NK-92 (cell line): Measurements from ENCODE around the gene CFAP97.
"Not testable (repeated sequence)": the region's sequence is repeated elsewhere in the genome, so short reads cannot be mapped to it uniquely, and the experiment has no call there.

ENCODE experiments used
- DNase-seq: peaks from one replicate; lab custom pipeline; 2025; ENCODE audit not compliant: unreplicated experiment; lab: John Stamatoyannopoulos, UW

The CFAP97 gene

GRCh38 chr4:185142912-185143600 is 60.7 kb downstream of the CFAP97 start, which contains the start of gene SLC25A4:
Gene SLC25A4 (plus strand): TSS chr4:185143266. CDS start chr4:185143373, 107 bp downstream.
- peak; percentile 7 for DNase-seq

- DNase-seq: no peak
Measured at GRCh38 chr4:185142564-185142911, 61.3 kb downstream of the CFAP97 start.

- DNase-seq: no peak
Measured at GRCh38 chr4:185141777-185142176, 62.0 kb downstream of the CFAP97 start.

- DNase-seq: no peak
Measured at GRCh38 chr4:185139736-185140135, 64.1 kb downstream of the CFAP97 start.

DNA sequence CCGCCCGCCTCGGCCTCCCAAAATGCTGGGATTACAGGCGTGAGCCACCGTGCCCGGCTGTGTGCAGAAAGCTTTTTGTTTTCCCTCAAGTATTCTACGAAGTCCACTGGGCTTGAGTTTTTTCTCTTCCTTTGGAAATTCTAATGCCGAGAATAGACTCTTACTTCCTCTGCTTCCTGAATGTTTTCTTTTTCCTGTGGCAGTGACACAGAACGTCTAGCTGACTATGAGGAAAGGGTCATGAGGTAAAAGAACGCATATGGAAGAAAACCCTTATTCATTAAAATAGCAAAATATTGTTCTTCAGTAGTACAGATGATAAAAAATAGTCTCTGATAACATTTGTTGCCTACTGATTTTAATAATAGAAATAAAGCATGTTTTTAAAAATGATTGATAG is 65.6 kb downstream of the CFAP97 start:
- DNase-seq: no peak

GRCh38 chr4:185137233-185137925 is 66.4 kb downstream of the CFAP97 start:
- no peak for DNase-seq

DNA sequence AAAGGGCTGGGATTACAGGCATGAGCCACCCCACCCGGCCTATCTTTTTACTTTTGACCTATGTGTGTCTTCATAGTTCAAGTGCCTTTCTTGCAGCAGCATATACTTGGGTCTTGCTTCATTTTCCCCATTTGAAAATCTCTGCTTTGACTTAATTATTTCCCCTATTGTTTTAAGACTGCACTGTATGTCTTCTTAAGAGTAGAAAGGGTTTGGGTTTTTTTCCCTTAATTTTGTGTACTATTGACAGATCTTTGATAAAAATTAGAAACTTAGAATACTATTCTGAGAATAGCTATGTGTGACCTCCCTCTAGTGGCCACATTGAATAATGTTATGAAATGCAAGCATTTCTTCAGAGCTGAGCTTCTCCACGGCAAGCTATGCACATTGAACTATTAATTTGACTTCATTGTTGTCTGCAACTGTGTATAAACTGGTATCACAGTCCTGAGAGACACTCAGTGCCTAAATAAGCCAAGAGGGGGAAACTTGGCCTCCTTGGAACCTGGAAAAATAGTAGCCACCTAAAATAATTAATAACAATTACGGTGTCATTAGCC is 69.4 kb downstream of the CFAP97 start:
- DNase-seq: no peak

DNA sequence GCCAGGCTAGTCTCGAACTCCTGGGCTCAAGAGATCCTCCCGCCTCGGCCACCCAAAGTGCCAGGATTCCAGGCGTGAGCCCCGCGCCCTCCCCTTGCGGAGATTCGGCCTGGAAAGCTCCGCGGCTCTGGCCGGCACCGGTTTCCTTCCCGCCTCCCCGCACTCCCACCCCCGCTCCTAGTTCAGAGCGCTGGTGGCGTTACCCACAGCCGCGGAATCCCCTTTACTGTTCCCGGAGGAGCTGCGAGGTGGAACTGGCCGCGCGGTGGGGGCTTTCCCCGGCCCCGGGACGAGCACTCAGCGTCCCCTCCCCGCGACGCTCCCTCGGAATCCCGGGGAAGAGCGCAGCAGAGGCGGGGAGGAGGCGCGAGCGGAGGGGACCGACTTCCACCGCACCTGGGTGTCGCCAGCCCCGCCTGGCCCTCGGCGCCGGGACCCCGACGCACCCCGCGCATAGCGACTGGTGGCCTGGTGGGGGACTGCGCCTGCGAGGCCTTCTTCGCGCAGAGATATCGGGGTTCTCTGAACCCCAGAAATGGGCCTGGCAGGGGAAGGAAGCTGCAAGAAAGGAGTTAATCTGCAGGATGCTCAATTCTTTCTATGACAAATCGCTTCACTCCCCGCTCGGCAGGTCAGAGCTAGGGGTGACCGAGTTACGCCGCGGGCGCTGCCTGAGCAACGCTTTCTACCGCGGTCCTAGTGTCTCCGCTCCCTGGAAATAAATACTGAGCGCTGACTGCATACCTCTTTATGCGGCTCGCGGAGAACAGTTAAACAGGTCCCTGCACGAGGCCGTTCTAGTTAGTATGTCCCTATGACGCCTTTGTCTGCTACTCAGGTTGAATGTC is 75.3 kb downstream of the CFAP97 start:
- DNase-seq: no peak

GRCh38 chr4:185127021-185127925 is 76.5 kb downstream of the CFAP97 start:
- no peak for DNase-seq

DNA sequence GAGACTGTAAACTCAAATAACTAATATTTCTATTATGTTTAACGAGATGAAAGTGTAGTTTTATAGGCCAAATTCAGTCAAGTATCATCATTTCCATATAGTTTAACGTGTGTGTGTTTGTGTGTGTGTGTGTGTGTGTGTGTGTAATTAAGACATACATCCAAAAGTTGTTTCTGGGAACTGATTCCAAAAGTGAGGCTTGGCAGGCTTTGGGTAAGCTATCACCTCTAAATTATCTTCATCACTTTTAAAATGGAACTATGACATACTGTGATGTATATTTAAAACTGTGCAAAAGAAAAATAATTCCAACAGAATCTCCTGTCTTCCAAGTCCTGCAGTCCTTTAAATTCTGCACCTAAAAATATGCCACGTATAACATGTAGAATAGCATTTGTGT is 79.8 kb downstream of the CFAP97 start:
- DNase-seq: no peak

GRCh38 chr4:185122681-185123345 is 81.0 kb downstream of the CFAP97 start:
- DNase-seq: no peak

DNA sequence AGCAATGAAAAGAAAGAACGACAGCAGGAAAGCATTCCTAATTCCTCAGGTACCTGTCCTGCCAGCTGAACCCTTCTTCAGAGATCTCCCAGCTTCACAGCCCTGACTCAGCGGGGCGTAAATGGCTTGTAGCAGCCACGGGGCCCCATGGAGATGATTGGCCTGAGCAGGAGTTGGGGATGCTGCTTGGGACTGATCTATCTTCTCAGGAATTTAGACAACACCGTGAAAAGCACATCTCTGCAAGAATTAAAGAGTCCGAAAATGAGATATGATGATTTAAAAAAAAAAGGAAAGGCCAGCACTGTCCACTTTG is 83.2 kb downstream of the CFAP97 start:
- DNase-seq: no peak

GRCh38 chr4:185119927-185120630 is 83.7 kb downstream of the CFAP97 start:
- DNase-seq: no peak

GRCh38 chr4:185119467-185119866 is 84.3 kb downstream of the CFAP97 start:
- DNase-seq: not testable (repeated sequence)

DNA sequence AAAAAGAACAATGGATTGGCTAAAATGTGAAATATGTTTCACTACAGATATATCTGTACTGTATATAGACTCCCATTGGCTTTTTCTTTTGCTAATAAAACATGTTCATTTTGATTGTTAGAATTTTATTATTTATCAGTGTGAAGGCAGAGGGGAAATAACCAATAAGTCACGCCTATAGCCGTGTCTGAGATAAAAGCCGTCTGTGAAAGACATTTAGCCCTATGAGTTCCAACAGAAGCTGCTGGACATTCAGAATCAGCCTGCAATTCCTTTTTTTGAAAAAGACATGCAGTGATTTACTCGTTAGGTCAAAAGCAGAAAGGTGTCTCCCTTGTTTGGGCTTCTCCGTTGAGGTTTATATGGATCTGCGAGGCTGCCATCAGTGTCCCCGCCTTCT is 84.9 kb downstream of the CFAP97 start:
- DNase-seq: no peak

DNA sequence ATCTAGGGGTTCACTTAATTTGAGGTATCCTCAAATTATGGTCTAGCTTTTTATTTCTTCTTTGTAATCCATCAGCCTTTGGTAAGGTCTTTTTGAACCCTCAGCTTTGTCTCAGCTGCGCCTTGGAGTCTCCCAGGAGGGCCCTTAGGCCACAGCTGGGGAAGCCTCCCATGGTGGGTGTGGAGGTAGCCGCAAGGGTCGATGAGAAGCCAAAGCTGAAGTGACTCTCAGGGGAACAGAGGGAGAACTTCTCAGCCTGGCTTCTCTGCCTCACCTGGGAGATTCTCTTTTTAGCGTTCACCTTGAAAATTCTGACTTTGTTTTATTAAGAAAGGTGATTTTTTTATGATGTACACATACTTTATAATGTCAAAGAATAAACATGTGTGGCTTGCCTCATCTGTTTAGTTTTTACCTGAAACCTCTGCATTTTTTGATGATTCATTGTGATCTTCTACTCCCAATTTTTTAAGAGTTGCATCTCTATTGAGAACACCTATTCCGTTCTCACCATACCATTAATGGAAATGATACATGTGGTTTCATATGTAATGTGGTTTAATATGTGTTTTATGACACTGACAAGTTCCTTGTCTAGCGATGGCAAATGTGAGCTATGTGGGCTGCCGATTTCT is 86.4 kb downstream of the CFAP97 start:
- no peak for DNase-seq

GRCh38 chr4:185115827-185116232 is 88.0 kb downstream of the CFAP97 start:
- no peak for DNase-seq

- no peak for DNase-seq
Measured at GRCh38 chr4:185113340-185113739, 90.5 kb downstream of the CFAP97 start.

DNA sequence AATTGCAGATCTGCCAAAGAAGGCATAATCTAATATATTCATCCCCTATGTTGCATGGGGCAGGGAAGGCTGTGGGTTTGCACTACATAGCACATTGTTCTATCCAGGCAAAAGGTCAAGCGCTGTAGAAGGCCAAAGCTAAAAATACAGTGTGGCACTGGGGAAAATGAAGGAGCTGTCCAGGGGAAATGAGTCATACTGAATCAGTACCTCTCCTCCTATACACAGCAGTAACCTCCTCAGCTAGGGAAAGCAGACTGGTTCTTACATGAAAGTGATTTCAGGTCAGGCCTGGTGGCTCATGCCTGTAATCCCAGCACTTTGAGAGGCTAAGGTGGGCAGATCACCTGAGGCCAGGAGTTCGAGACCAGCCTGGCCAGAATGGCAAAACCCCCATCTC is 91.7 kb downstream of the CFAP97 start:
- DNase-seq: no peak
